GM23248 (cell line): ENCODE measurements around the gene LYPD1. TPM values are rescaled to one million over a fixed set of nuclear protein-coding genes. Genes with fewer than 3 reads are reported as not detected.

ENCODE experiments used
- DNase-seq: peaks from one replicate; pipeline ENCODE4 v3.0.0-alpha.2; 2015
- H2AFZ ChIP-seq: fragments of 200-600 bp; sonication (generic); 2 replicates; pipeline ENCODE4 v1.6.1; 2016; ENCODE audit warnings: antibody characterized with exemption
- H3F3A ChIP-seq: fragments of 200-600 bp; sonication (generic); 2 replicates; pipeline ENCODE4 v1.6.1; 2016; ENCODE audit warnings: mild to moderate bottlenecking, antibody characterized with exemption, mixed run types; ENCODE audit not compliant: insufficient read depth
- H3K27ac ChIP-seq: fragments of 200-600 bp; sonication (generic); 2 replicates; pipeline ENCODE4 v1.5.1; 2016; ENCODE audit warnings: mild to moderate bottlenecking
- H3K27me3 ChIP-seq: fragments of 200-600 bp; sonication (generic); replicated peaks from 2 replicates; pipeline ENCODE4 v1.6.1; 2016; ENCODE audit warnings: mild to moderate bottlenecking; ENCODE audit not compliant: insufficient read depth
- H3K36me3 ChIP-seq: fragments of 200-600 bp; sonication (generic); 2 replicates; pipeline ENCODE4 v1.6.1; 2016; ENCODE audit warnings: low read depth, mild to moderate bottlenecking
- H3K4me1 ChIP-seq: fragments of 200-600 bp; sonication (generic); 2 replicates; pipeline ENCODE4 v1.6.1; 2016; ENCODE audit warnings: mild to moderate bottlenecking; ENCODE audit not compliant: insufficient read depth
- H3K4me2 ChIP-seq: fragments of 200-600 bp; sonication (generic); one replicate; pipeline ENCODE4 v1.6.1; 2016; ENCODE audit warnings: mild to moderate bottlenecking; ENCODE audit not compliant: unreplicated experiment
- H3K4me3 ChIP-seq: fragments of 200-600 bp; sonication (generic); 2 replicates; pipeline ENCODE4 v1.5.1; 2016; ENCODE audit warnings: mild to moderate bottlenecking
- H3K79me2 ChIP-seq: fragments of 200-600 bp; sonication (generic); 2 replicates; pipeline ENCODE4 v1.6.1; 2016; ENCODE audit warnings: mild to moderate bottlenecking; ENCODE audit not compliant: insufficient read depth
- H3K9ac ChIP-seq: fragments of 200-600 bp; sonication (generic); 2 replicates; pipeline ENCODE4 v1.6.1; 2016; ENCODE audit warnings: mild to moderate bottlenecking
- H3K9me2 ChIP-seq: fragments of 200-600 bp; sonication (generic); 2 replicates; pipeline ENCODE4 v1.6.1; 2016; ENCODE audit warnings: mixed run types, mild to moderate bottlenecking, moderate library complexity; ENCODE audit not compliant: insufficient read depth
- H3K9me3 ChIP-seq: fragments of 200-600 bp; sonication (generic); one replicate; pipeline ENCODE4 v1.6.1; 2017; ENCODE audit warnings: low read depth
- H4K20me1 ChIP-seq: fragments of 200-600 bp; sonication (generic); 2 replicates; pipeline ENCODE4 v1.6.0; 2016; ENCODE audit not compliant: insufficient read depth
- EZH2 ChIP-seq: fragments of 200-600 bp; sonication (generic); IDR thresholded peaks from 2 replicates; pipeline ENCODE4 v1.6.1; 2018; ENCODE audit warnings: antibody characterized with exemption, mild to moderate bottlenecking; ENCODE audit not compliant: insufficient read depth, poor library complexity, severe bottlenecking
- EZH2phosphoT487 ChIP-seq: fragments of 200-600 bp; sonication (generic); IDR thresholded peaks from 2 replicates; pipeline ENCODE4 v1.6.1; 2018; ENCODE audit warnings: antibody characterized with exemption, moderate library complexity, mild to moderate bottlenecking, low read depth; ENCODE audit not compliant: insufficient read depth
- WGBS, 2 experiments: methylation state at CpG; one replicate each; pipeline ENCODE4 v1.1.6; 2015 to 2017; ENCODE audit warnings: low lambda C conversion rate in 2 of 2, low coverage in 1 of 2; ENCODE audit errors: missing lambda C conversion rate in 2 of 2; 5-methylcytosine and 5-hydroxymethylcytosine counted together
- in situ Hi-C: fragments of 300-500 bp; cut with MboI; formaldehyde crosslinking; loops from 2 replicates; pipeline ENCODE4 v1.15.0; 2020
- polyA plus RNA-seq: library from polyadenylated mRNA; unstranded; fragments of >200 nt; fragmentation: Nextera tagmentation; extraction: Ambion mirVana; gene quantifications from 2 replicates; pipeline ENCODE4 v1.2.1, GENCODE V29; 2016
- total RNA-seq: library from RNA; depleted of rRNA; stranded (reverse); fragments of >200 nt; shearing (Covaris generic); gene quantifications from 2 replicates; pipeline ENCODE4 v1.2.3, GENCODE V29; 2014

Gene LYPD1
- total and polyA plus RNA-seq, 2 experiments from 2014 or later = 0.11 to 0.51 TPM

GRCh38 chr2:132595186-132595585 is 74.8 kb downstream of the LYPD1 start:
- Histone ChIP-seq H3K27me3 (no peaks in the 10 kb centered on the region), H3K9ac (no peak overlapping the region), H3K4me2 (no peak overlapping the region), H3K9me3 (no peaks in the 10 kb centered on the region), H4K20me1 (no peaks in the 10 kb centered on the region), H2AFZ (no peak overlapping the region), H3K27ac (no peak overlapping the region), H3F3A (no peaks in the 10 kb centered on the region), H3K9me2 (no peaks in the 10 kb centered on the region), H3K4me3 (no peak overlapping the region), H3K36me3 (no peaks in the 10 kb centered on the region), H3K79me2 (no peaks in the 10 kb centered on the region), H3K4me1 (no peaks in the 10 kb centered on the region)
- no peak for DNase-seq
- 42 to 48% methylated on average over 6 of the region's 6 CpGs for WGBS, 2 experiments
- in situ Hi-C loops = no loop called here
- TF ChIP-seq EZH2 (no peak), EZH2phosphoT487 (no peak)
